ENCODE measurements around the gene ZNF609. TPM values are rescaled to one million over a fixed set of nuclear protein-coding genes. Genes with fewer than 3 reads are reported as not detected.

Gene ZNF609
- total and polyA plus RNA-seq, 8 donors, result 4.2 to 25.2 (median 13.1) TPM

DNA sequence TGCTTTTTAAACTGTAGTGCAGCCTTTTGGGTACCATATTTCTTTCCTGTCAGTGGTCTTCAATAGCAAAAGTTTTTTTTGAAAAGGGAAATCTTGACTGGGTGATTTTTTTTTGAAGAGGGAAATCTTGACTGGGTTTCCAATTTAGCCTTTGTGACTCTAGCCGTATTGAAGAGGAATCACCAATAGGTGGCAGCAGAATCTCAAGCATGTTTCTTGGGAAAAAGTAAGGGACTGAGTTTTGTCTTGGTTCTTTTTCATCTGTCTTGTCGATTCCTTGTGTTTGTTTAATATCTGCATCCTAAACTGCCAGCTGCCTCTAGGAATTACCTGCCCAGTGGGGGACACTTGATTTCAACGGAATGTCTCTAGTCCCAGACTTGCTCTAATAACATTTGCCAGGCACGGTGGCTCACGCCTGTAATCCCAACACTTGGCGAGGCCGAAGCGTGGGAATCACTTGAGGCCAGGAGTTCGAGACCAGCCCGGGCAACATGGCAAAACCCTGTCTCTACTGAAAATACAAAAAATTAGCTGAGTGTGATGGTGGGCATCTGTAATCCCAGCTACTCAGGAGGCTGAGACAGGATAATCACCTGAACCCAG is 225.9 kb downstream of the ZNF609 start:
- 57 to 64% methylated on average over 10 of the region's 10 CpGs for WGBS, 2 donors
- H3K36me3 ChIP-seq, result peaks cover 0 to 31% (median 9%) of the 10 kb centered on the region in 3 donors
- DNase-seq (no peak), FAIRE-seq (no peak), ATAC-seq (peak in 3 of 4 donors; percentile 56 to 62 (median 62))
- H3K4me1 ChIP-seq, result no peaks in the 10 kb centered on the region
- no peaks in the 10 kb centered on the region for H3K9me3 ChIP-seq
- intact Hi-C loops (cut with DNase I), result loop anchor here in 2 of 3 donors (2.0 to 10.0 kb wide), 4 partner anchors 41 to 501 kb away; no protein-coding TSS in a partner anchor
- H3K27ac ChIP-seq, result no peak overlapping the region
- H3K27me3 ChIP-seq, result no peaks in the 10 kb centered on the region
- TF ChIP-seq CTCF (IDR thresholded peaks at IDR 0.05), result peak; percentile 37 to 50 (median 42)
- no peak overlapping the region for H3K4me3 ChIP-seq

GRCh38 chr15:64687172-64687571 is 226.8 kb downstream of the ZNF609 start:
- H3K27me3 ChIP-seq, result no peaks in the 10 kb centered on the region
- no peak for ATAC-seq
- DNase-seq, result no peak
- 90 to 92% methylated on average over 2 of the region's 2 CpGs for WGBS, 2 donors
- no peaks in the 10 kb centered on the region for H3K9me3 ChIP-seq
- H3K36me3 ChIP-seq, result peaks cover 0 to 25% (median 9%) of the 10 kb centered on the region in 3 donors
- intact Hi-C loops (cut with DNase I), result loop anchor here in 2 of 3 donors (2.0 to 10.0 kb wide), 4 partner anchors 40 to 502 kb away; no protein-coding TSS in a partner anchor
- H3K4me1 ChIP-seq, result no peaks in the 10 kb centered on the region
- no peak overlapping the region for H3K27ac ChIP-seq
- no peak for TF ChIP-seq CTCF (IDR thresholded peaks at IDR 0.05)
- FAIRE-seq, result no peak
- H3K4me3 ChIP-seq, result no peak overlapping the region

GRCh38 chr15:64687688-64688087 is 227.3 kb downstream of the ZNF609 start:
- H3K36me3 ChIP-seq, result peaks cover 0 to 22% (median 9%) of the 10 kb centered on the region in 3 donors
- no peak for ATAC-seq
- H3K27ac ChIP-seq, result no peak overlapping the region
- H3K4me1 ChIP-seq, result peaks cover 0 to under 1% (median 0%) of the 10 kb centered on the region in 3 donors
- no peaks in the 10 kb centered on the region for H3K27me3 ChIP-seq
- TF ChIP-seq CTCF (IDR thresholded peaks at IDR 0.05), result no peak
- no peak for FAIRE-seq
- WGBS, 2 donors, result 73 to 82% methylated on average over 3 of the region's 3 CpGs
- no peak overlapping the region for H3K4me3 ChIP-seq
- no peak for DNase-seq
- no peaks in the 10 kb centered on the region for H3K9me3 ChIP-seq
- intact Hi-C loops (cut with DNase I), result loop anchor here in 2 of 3 donors (2.0 to 10.0 kb wide), 4 partner anchors 39 to 503 kb away; no protein-coding TSS in a partner anchor

- peaks cover 0 to 22% (median 6%) of the 10 kb centered on the region in 3 donors for H3K36me3 ChIP-seq
- H3K4me1 ChIP-seq, result peaks cover 0 to 12% (median 0%) of the 10 kb centered on the region in 3 donors
- FAIRE-seq, result no peak
- no peaks in the 10 kb centered on the region for H3K9me3 ChIP-seq
- H3K4me3 ChIP-seq, result no peak overlapping the region
- H3K27me3 ChIP-seq, result no peaks in the 10 kb centered on the region
- 85 to 93% methylated on average over 3 of the region's 3 CpGs for WGBS, 2 donors
- no peak for DNase-seq
- intact Hi-C loops (cut with DNase I), result loop anchor here in 1 of 3 donors (5.0 to 10.0 kb wide), 3 partner anchors 39 to 504 kb away; no protein-coding TSS in a partner anchor
- no peak overlapping the region for H3K27ac ChIP-seq
- no peak for TF ChIP-seq CTCF (IDR thresholded peaks at IDR 0.05)
- ATAC-seq, result no peak
These were observed 228.4 kb downstream of the ZNF609 start for GRCh38 chr15:64688770-64689169.

DNA sequence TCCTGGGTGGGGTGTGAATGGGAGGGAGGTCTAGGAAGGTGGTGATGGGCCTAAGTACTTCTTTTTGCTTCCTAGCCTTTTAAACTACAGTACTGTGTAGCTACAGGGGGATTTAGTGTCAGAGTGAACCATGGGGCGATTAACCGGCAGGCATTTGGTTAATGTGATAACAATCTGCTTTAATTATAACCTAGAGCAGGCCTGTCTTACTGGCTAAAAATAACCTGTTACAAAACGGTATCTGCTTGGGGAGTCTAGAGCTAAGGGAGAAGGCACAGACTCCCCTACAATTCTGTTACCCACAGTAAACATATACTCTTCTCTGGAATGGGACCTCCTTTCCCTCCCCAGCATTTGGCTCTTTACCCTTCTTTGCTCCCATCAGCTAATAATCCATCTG is 229.6 kb downstream of the ZNF609 start:
- Histone ChIP-seq H3K27ac (no peak overlapping the region), H3K9me3 (no peaks in the 10 kb centered on the region), H3K4me1 (peaks cover 0 to 12% (median 0%) of the 10 kb centered on the region in 3 donors), H3K36me3 (peaks cover 0 to 22% (median 6%) of the 10 kb centered on the region in 3 donors), H3K4me3 (no peak overlapping the region), H3K27me3 (no peaks in the 10 kb centered on the region)
- ATAC-seq (no peak), DNase-seq (no peak), FAIRE-seq (no peak)
- WGBS, 2 donors, result 70% methylated on average over 3 of the region's 3 CpGs
- intact Hi-C loops (cut with DNase I), result no loop called here
- no peak for TF ChIP-seq CTCF (IDR thresholded peaks at IDR 0.05)

Data from pancreas (tissue), 10 donors.